Left kidney (tissue), 8 donors: ENCODE results near the gene NOL8. TPM values are rescaled to one million over a fixed set of nuclear protein-coding genes. Genes with fewer than 3 reads are reported as not detected.
A peak's percentile ranks its signal among the peaks of the same experiment; 100 is the strongest.

ENCODE experiments used
- DNase-seq: peaks from one replicate; pipeline ENCODE4 v3.0.0-alpha.2; 2013
- long read RNA-seq, 8 donors: transcript quantifications; one replicate each; lab custom pipeline, GENCODE V29; 2026
- polyA plus RNA-seq: library from polyadenylated mRNA; unstranded; fragments of 120-200 nt; gene quantifications from one replicate; pipeline ENCODE4 v1.2.1, GENCODE V29; 2013; ENCODE audit not compliant: insufficient read length

NOL8 gene
- polyA plus RNA-seq: 60.7 TPM
- long read RNA-seq, donor 1, partial matches to known transcripts: 0 of 2 reads
- long read RNA-seq, donor 1, other reads (novel, unspliced or antisense): 0 of 2 reads
- long read RNA-seq, donor 2, partial matches to known transcripts: 5 of 7 reads
- long read RNA-seq, donor 2, other reads (novel, unspliced or antisense): 0 of 7 reads
- long read RNA-seq, donor 3: 0 reads
- long read RNA-seq, donor 4: 0 reads
- long read RNA-seq, donor 5, full-length matches to known transcripts: 2 of 2 reads
- long read RNA-seq, donor 5, partial matches to known transcripts: 0 of 2 reads
- long read RNA-seq, donor 5, other reads (novel, unspliced or antisense): 0 of 2 reads
- long read RNA-seq, donor 6: 0 reads
- long read RNA-seq, donor 7, partial matches to known transcripts: 7 of 8 reads
- long read RNA-seq, donor 7, other reads (novel, unspliced or antisense): 0 of 8 reads
- long read RNA-seq, donor 8, partial matches to known transcripts: 0 of 2 reads
- long read RNA-seq, donor 8, other reads (novel, unspliced or antisense): 0 of 2 reads

GRCh38 chr9:92325269-92325990, at the start of gene NOL8, which contains the start of gene CENPP:
NOL8 (minus strand) TSS chr9:92325350; CDS start chr9:92324161, 1,189 bp downstream.
CENPP (plus strand) TSS chr9:92325953.
- DNase-seq: peak; percentile 94

DNA sequence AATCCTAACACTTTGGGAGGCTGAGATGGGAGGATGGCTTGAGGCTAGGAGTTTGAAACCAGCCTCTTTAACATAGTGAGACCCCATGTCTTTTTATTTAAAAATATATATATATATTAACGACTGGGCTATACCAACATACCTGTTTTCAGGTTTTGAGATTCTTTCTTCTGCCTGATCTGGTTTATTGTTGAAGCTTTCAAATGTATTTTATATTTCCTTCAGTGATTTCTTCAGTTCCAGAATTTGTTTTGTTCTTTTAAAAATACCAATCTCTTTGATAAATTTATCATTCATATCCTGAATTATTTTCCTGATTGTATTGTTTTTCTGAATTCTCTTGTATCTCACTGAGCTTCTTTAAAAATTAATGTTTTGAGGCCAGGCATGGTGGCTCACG, 48.0 kb upstream of the NOL8 start:
- DNase-seq: no peak

GRCh38 chr9:92369075-92369474, 43.9 kb upstream of the NOL8 start:
- no peak for DNase-seq

DNA sequence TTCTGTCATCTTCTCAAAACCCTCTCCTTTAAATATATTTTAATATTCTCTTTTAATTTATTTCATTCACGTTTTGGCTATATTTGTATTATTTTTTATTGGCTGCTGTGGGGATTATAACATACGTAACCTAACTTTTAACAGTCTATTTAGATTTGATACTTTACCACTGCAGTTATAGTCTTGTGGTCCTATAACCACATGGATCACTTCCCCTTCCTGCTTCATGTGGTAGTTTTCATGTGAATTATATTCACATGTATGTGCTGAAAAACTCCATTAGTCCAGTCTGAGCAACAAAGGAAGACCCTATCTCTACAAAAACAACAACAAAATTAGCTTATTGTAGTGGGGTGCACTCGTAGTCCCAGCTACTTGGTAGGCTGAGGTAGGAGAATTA, 34.9 kb upstream of the NOL8 start:
- DNase-seq: no peak

DNA sequence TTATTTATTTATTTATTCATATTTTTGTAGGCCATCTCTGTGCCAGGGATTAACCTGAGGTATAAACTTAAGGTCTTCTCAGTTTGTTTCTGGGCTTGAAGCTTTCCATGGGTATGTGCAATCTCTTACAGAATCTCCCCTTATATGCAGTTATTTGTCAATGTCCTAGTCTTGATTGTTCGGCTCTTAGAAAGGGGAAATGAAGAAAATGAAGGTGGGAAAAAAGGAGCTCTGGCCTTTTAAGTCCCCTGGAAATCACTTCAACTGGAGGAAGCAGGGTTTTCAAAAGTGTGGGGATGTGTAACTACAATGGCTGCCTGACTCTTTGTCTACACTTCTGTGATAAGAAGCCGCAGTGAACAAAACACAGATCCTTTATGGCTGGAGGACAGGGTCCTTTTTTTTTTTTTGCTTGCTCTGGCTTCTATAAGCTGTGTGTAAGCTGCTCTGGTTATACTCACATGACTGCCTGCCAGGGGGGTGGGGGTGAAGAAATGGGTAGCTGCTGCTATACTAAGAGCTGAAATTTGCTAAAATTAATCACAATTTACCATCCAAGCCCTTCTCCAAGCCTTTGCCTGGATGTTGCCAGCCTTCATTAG, 34.3 kb upstream of the NOL8 start:
- no peak for DNase-seq

DNA sequence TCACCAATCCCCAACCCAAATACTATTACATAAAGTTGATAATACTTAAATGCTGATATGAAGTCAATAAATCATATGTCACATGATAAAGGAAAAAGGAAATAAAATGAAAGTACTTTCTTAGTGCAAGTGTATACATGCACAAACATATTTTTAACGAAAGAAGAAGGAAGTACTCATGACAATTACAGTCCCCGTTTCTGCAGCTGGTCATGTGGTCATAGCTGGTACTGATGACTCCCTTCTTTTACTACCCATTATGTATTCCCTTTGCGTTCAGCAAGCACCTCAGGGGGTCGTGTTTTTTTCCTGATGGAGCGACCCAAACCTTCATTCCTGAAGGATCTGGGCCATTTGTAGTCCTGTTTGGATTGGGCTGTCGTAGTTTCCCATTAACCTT, 27.9 kb upstream of the NOL8 start:
- no peak for DNase-seq

DNA sequence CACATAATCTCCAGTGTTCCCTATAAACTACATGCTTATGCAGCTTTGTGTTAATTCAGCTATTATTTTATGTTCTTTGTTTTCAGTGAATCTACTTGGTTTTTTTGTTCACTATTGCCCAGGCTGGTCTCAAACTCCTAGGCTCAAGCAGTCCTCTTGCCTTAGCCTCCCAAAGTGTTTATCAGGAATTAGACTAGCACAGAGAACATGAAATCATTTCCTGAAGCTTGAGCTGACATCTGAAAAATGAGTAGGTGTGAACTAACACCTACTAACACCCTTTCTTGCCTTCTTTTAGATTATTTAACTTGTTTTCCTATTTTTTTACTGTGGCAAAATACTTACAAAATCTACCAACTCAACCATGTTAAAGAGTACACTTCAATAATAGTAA, 25.6 kb upstream of the NOL8 start:
- no peak for DNase-seq

- DNase-seq: peak; percentile 37
Observed at GRCh38 chr9:92349771-92350739, 24.9 kb upstream of the NOL8 start.

DNA sequence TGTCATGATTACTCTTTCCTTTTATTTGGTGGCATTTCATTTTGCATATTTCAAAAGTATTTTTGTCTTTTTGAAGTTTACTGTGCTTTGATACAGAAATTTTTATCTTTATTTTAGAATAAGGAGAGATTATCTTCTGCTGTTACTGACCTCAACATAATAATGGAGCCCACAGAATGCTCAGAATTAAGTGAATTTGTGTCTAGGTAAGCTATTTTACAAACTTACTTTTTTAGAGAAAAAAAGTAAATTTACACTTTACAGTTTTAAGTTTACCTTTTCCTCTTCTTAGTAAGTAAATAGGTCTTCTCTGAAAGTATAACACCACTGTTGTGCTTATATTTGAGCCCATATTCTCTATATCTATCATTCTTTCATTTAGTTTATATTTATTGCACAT, 20.4 kb upstream of the NOL8 start:
- no peak for DNase-seq

GRCh38 chr9:92342825-92343488, 17.8 kb upstream of the NOL8 start:
- DNase-seq: no peak

GRCh38 chr9:92341578-92341977, 16.4 kb upstream of the NOL8 start:
- no peak for DNase-seq

DNA sequence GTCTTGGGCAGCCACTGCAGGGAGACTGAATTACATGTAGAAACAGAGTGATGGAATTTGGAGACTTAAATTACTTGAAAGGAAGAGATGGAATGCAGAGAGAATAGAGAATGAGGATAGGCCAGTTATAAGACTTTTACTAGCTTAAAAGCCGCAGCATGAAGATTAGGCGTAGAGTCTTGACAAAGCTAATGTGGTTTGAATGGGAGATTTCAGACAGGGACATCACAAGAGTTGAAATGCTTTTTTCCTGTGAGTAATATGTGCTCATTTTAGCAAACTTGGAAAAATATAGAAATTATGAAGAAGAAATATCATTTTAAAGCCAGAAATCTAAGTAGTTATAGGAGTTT, 8.1 kb upstream of the NOL8 start:
- DNase-seq: no peak

DNA sequence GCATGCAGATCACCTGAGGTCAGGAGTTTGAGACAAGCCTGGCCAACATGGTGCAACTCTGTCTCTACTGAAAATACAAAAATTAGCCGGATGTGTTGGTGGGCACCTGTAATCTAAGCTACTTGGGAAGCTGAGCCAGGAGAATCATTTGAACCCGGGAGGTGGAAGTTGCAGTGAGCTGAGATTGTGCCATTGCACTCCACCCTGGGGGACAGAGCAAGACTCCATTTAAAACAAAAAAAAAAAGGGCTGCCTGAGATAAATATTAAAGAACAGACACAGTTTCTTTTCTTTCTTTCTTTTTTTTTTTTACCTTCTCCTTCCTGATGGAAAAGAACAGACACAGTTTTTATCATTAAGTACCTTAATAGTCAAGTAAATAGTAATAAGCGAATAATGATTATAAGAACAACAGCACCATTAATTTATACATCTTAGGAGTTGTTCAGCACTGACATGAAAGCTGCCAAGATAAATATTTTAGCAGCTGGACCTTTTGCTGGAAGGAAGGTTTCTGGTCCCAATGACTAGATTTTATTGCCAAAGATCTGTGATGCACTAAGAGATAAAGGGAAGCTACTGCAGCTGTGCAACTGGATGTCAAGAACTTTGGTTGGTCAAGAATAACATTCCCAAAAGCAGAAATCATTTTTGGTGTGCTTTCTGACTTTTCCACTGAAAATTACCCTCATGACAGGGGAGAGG, 7.6 kb upstream of the NOL8 start:
- DNase-seq: peak; percentile 36

DNA sequence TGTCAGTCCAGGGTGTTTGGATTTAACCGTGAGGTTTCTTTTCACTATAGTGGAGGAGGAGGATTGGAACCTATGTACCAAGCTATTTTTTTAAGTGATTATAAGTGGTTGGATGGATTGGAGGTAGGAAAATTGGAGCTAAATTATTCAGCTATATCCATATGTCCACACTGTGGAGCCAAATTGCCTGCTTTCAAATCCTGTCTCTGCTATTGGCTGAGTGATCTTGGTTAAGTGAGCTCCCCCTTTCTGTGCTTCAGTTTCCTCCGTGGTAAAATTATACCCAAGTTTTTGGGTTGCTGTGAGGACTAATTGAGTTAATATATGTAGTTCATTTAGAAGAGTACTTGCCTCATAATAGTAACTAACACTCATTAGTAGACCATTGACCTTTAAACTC, 3.1 kb upstream of the NOL8 start:
- DNase-seq: no peak

- no peak for DNase-seq
Observed at GRCh38 chr9:92327283-92327850, 2.2 kb upstream of the NOL8 start.

GRCh38 chr9:92325991-92326500, 896 bp upstream of the NOL8 start:
- no peak for DNase-seq

DNA sequence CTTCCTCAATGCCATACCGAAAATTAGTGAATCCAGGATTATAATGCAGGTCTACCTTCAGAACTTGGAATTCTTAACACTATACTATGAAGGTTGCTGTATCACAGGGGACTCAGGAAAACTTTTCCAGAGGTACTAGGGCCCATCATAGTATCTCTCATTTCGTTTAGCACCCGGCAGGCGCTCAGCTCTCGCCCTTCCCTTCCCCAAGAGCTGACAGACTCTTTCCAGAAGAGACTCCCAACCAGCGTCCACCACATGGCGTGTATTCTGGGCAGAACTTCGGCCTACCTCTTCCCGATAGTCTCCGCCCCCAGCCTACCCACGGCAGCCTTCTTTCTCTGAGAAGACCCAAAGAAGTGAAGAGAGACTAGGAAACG, 271 bp downstream of the NOL8 start:
- DNase-seq: no peak

- DNase-seq: no peak
Observed at GRCh38 chr9:92324431-92324830, 719 bp downstream of the NOL8 start.

DNA sequence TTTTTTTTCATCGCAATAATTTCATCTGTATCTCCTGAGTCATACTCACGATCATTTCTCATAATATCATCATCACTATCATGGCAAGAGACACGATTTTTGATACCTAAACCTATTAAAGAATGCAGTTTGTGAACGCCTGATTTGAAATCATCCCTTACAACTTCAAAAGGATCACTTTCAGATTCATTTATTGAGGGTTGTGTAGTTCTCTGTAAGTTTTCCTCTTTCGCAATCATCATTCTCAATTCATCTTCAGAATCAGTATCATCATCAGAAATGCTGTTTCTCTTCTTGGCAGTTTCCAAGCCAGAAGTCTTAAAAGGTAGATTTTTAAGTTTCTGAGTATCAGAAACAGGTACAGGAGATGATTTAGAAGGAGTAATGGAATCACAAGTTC, 9.7 kb downstream of the NOL8 start:
- no peak for DNase-seq

GRCh38 chr9:92313624-92314012, 11.5 kb downstream of the NOL8 start:
- DNase-seq: no peak
